MM.1S (cell line): ENCODE data around the gene TMEM14B.
"Not testable (repeated sequence)": the region's sequence is repeated elsewhere in the genome, so short reads cannot be mapped to it uniquely, and the experiment has no call there.

Experiments
- EZH2 ChIP-seq: fragments of 300-600 bp; sonication (generic); optimal IDR thresholded peaks from 2 replicates; pipeline ENCODE3; 2017; ENCODE audit warnings: low read depth, mild to moderate bottlenecking, antibody characterized with exemption, low read length, mixed read lengths
- EZH2phosphoT487 ChIP-seq: fragments of 300-600 bp; sonication (generic); IDR thresholded peaks from 2 replicates; pipeline ENCODE4 v1.6.1; 2018; ENCODE audit warnings: antibody characterized with exemption, low read length
- TF ChIP-seq, protein P1 (sequence below): fragments of 300-600 bp; sonication (generic); IDR thresholded peaks from 2 replicates; pipeline ENCODE4 v1.5.1; 2016; ENCODE audit warnings: antibody characterized with exemption, low read length, mixed read lengths

DNA sequence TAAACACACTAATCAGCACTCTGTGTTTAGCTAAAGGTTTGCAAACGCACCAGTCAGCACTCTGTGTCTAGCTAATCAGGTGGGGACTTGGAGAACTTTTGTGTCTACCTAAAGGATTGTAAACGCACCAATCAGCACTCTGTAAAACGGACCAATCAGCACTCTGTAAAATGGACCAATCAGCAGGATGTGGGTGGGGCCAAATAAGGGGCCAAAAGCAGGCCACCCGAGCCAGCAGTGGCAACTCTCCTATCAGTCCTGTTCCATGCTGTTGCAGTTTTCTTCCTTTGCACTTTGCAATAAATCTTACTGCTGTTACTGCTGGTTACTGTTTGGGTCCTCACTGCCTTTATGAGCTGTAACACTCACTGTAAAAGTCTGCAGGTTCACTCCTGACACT lies 6.0 kb upstream of the TMEM14B start:
- TF ChIP-seq, protein P1, sequence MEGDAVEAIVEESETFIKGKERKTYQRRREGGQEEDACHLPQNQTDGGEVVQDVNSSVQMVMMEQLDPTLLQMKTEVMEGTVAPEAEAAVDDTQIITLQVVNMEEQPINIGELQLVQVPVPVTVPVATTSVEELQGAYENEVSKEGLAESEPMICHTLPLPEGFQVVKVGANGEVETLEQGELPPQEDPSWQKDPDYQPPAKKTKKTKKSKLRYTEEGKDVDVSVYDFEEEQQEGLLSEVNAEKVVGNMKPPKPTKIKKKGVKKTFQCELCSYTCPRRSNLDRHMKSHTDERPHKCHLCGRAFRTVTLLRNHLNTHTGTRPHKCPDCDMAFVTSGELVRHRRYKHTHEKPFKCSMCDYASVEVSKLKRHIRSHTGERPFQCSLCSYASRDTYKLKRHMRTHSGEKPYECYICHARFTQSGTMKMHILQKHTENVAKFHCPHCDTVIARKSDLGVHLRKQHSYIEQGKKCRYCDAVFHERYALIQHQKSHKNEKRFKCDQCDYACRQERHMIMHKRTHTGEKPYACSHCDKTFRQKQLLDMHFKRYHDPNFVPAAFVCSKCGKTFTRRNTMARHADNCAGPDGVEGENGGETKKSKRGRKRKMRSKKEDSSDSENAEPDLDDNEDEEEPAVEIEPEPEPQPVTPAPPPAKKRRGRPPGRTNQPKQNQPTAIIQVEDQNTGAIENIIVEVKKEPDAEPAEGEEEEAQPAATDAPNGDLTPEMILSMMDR, result not testable (repeated sequence)
- TF ChIP-seq EZH2, EZH2phosphoT487: not testable (repeated sequence)
